ENCODE measurements around the gene R3HDM2.
A peak's percentile ranks its signal among the peaks of the same experiment; 100 is the strongest.

R3HDM2 gene

GRCh38 chr12:57386187-57386720, 44.6 kb downstream of the R3HDM2 start:
- Mint-ChIP-seq H3K9me3 (no peaks in the 10 kb centered on the region), H3K4me3 (no peak overlapping the region), H3K27me3 (no peaks in the 10 kb centered on the region), H3K27ac (no peak overlapping the region), H3K36me3 (ENCODE audit: insufficient read depth) (peaks cover 11% of the 10 kb centered on the region), H3K4me1 (ENCODE audit: low read depth in 2 of 2) (peaks cover 4 to 21% of the 10 kb centered on the region in 2 donors)
- ATAC-seq (replicated peaks) (no peak), DNase-seq (no peak)

DNA sequence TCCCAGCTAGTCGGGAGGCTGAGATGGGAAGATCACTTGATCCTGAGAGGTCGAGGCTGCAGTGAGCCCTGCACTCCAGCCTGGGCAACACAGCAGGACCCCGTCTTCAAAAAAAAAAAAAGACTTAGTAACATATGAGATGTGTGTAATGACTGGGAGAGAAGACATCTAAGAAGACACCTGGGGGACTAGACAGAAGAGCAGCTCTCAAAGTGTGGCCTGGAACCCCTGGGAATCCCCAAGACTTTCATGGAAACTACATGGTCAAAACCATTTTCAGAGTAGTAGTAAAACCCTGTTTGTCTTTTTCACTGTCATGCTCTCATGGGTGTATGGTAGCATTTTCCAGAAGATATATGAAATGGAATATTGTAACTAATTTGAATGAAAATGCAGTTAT, 45.3 kb downstream of the R3HDM2 start:
- Mint-ChIP-seq H3K27ac (peak overlapping the region in 1 of 2 donors; percentile 71), H3K36me3 (ENCODE audit: insufficient read depth) (peaks cover 15% of the 10 kb centered on the region)
- ATAC-seq (replicated peaks): no peak

DNA sequence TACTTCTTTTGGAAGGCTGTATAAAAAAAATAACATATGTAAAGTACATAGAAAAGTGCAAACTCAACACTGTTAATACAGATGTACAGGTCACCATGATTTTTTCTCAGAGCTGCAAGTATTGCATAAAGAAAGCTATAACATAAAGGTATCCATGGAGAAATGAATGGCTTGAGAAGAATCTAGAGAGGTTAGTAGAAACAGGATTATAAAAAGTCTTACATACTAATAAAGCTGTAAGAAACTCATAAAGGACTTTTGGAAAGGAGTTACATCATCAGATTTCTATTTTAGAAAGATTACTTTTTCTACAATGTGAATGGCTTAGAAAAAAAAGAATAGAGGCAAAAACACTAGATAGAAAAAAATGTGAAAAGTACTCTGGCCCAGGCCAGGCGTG, 46.4 kb downstream of the R3HDM2 start:
- peaks cover 15% of the 10 kb centered on the region for H3K36me3 Mint-ChIP-seq (ENCODE audit: insufficient read depth)
- H3K27ac Mint-ChIP-seq: no peak overlapping the region
- no peak for DNase-seq

More for the DNA sequence above, 45.3 kb downstream of the R3HDM2 start:
- H3K27me3 Mint-ChIP-seq: no peaks in the 10 kb centered on the region
- peaks cover 4 to 18% of the 10 kb centered on the region in 2 donors for H3K4me1 Mint-ChIP-seq (ENCODE audit: low read depth in 2 of 2)
- H3K4me3 Mint-ChIP-seq: no peak overlapping the region
- H3K9me3 Mint-ChIP-seq: no peaks in the 10 kb centered on the region
- no peak for DNase-seq

DNA sequence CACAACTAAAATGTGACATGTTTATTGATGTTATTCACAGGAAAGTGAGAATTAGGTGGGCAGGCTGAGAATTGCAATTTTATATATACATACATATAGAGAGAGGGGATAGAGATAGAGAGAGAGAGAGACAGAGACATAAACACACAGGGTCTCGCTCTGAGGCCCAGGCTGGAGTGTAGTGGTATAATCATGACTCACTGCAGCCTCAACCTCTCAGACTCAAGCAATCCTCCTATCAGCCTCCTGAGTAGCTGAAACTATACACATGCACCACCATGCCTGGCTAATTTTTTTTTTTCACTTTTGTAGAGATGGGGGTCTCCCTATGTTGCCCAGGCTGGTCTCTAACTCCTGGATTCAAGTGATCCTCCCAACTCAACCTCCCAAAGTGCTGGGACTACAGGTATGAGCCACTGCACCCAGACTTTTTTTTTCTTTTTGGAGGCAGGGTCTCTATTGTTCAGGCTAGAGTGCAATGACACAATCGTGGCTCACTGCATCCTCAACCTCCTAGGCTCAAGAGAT, 49.1 kb downstream of the R3HDM2 start:
- peak overlapping the region in 1 of 2 donors; percentile 26 for H3K27ac Mint-ChIP-seq
- H3K27me3 Mint-ChIP-seq: no peaks in the 10 kb centered on the region
- H3K4me3 Mint-ChIP-seq: no peak overlapping the region
- DNase-seq (no peak), ATAC-seq (replicated peaks) (no peak)
- H3K4me1 Mint-ChIP-seq (ENCODE audit: low read depth in 2 of 2): peaks cover 3 to 24% of the 10 kb centered on the region in 2 donors
- peaks cover 10% of the 10 kb centered on the region for H3K36me3 Mint-ChIP-seq (ENCODE audit: insufficient read depth)
- no peaks in the 10 kb centered on the region for H3K9me3 Mint-ChIP-seq

More for the DNA sequence above, 46.4 kb downstream of the R3HDM2 start:
- Mint-ChIP-seq H3K4me1 (ENCODE audit: low read depth in 2 of 2) (peaks cover 3 to 15% of the 10 kb centered on the region in 2 donors), H3K9me3 (no peaks in the 10 kb centered on the region), H3K27me3 (no peaks in the 10 kb centered on the region), H3K4me3 (no peak overlapping the region)
- no peak for ATAC-seq (replicated peaks)

DNA sequence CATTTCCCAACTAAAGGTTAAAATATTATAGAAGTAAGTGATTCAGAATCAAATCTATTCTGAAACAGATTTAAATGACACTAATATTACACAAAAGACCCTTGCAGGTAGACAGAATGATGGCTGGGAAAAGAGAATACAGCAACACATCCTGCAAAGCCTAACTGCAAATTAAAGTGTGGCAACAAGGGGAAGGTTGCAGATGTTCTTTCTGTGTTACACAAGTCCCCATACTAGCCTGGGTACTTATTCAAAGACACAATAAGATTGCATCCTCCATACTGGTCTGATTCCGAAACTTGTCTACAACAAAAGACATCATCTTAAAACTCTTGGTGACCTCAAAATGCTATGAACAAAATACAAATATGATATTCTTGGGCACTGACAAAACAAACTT, 50.5 kb downstream of the R3HDM2 start:
- peak overlapping the region in 1 of 2 donors; percentile 67 for H3K27ac Mint-ChIP-seq
- peaks cover 3 to 26% of the 10 kb centered on the region in 2 donors for H3K4me1 Mint-ChIP-seq (ENCODE audit: low read depth in 2 of 2)
- ATAC-seq (replicated peaks) (no peak), DNase-seq (no peak)
- no peaks in the 10 kb centered on the region for H3K27me3 Mint-ChIP-seq
- H3K9me3 Mint-ChIP-seq: no peaks in the 10 kb centered on the region
- peaks cover 15% of the 10 kb centered on the region for H3K36me3 Mint-ChIP-seq (ENCODE audit: insufficient read depth)
- H3K4me3 Mint-ChIP-seq: no peak overlapping the region

DNA sequence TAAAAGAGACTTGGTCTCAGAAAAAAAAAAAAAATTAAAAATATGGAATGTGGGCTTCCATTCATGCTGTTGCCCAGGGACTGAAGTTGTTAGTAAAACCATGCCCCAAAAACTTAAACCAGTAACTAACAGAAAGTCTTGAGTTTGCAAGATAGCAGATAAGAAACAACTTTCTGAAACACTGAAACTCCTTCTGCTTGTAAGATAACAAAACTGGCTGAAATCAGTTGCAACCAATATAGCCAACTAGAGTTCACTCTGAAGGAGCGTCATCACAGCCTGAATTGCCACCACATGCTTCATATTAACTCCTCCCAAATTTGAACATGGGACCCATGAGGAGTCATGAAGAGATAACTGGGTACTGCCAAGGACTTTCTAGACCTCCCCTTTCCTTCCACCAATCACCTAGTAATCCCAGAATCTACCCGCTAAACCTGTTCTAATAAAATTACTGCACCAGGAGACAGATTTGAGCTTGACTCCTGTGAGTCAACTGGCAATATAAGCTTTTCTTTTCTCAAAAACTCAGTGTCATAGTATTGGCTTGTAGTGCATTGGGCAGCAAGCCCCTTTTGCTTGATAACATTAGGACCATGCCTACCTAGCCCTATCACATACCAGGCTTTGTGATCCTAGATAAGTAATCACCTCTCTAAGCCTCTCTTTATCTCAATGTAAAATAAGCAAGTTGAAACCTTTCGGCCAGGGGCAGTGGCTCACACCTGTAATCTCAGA, 53.6 kb downstream of the R3HDM2 start:
- no peak overlapping the region for H3K27ac Mint-ChIP-seq
- peaks cover 3 to 26% of the 10 kb centered on the region in 2 donors for H3K4me1 Mint-ChIP-seq (ENCODE audit: low read depth in 2 of 2)
- no peak overlapping the region for H3K4me3 Mint-ChIP-seq
- no peak for ATAC-seq (replicated peaks)
- peaks cover 14% of the 10 kb centered on the region for H3K36me3 Mint-ChIP-seq (ENCODE audit: insufficient read depth)
- H3K27me3 Mint-ChIP-seq: no peaks in the 10 kb centered on the region
- no peak for DNase-seq
- no peaks in the 10 kb centered on the region for H3K9me3 Mint-ChIP-seq

DNA sequence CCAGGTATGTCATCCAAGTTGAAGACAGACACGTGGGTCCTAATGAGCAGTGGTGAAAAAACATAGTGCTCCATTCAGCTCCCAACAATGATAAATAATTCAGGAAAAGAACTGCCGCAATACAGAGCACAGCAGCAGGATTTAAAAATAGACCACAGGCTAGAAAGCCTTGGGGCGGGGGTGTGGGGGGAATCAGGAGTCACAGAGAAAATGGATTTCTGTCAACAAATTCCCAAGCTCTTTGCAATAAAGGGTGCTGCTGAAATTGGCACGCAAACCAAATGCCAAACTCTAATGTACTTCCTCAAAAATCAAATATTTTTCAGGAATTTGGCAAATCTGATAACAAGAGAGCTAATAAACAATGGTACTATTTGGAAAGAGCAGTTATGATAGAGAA, 58.6 kb downstream of the R3HDM2 start:
- Mint-ChIP-seq H3K4me1 (ENCODE audit: low read depth in 2 of 2) (peaks cover 0 to 10% of the 10 kb centered on the region in 2 donors), H3K36me3 (ENCODE audit: insufficient read depth) (peaks cover 10% of the 10 kb centered on the region)
- no peak for DNase-seq

GRCh38 chr12:57370696-57371095, 60.1 kb downstream of the R3HDM2 start:
- DNase-seq: no peak
- Mint-ChIP-seq H3K4me3 (no peak overlapping the region), H3K36me3 (ENCODE audit: insufficient read depth) (peaks cover 8% of the 10 kb centered on the region), H3K4me1 (ENCODE audit: low read depth in 2 of 2) (peaks cover 0 to 8% of the 10 kb centered on the region in 2 donors), H3K27ac (no peak overlapping the region), H3K9me3 (peaks cover 0 to 1% of the 10 kb centered on the region in 2 donors), H3K27me3 (no peaks in the 10 kb centered on the region)
- ATAC-seq (replicated peaks): no peak

More for the DNA sequence above, 58.6 kb downstream of the R3HDM2 start:
- H3K4me3 Mint-ChIP-seq: no peak overlapping the region
- H3K27me3 Mint-ChIP-seq: no peaks in the 10 kb centered on the region
- peaks cover 0 to 1% of the 10 kb centered on the region in 2 donors for H3K9me3 Mint-ChIP-seq
- no peak overlapping the region for H3K27ac Mint-ChIP-seq
- ATAC-seq (replicated peaks): no peak

DNA sequence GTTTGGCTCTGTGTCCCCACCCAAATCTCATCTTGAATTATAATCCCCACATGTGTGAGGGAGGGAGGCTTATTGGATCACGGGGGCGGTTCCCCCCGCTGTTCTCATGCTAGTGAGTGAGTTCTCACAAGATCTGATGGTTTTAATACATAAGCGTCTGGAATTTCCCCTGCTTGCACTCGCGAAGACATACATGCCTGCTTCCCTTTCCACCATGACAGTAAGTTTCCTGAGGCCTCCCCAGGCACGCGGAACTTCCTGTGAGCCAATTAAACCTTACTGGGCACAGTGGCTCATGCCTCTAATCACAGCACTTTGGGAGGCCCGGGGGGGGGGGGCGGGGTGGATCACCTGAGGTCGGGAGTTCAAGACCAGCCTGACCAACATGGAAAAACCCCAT, 60.8 kb downstream of the R3HDM2 start:
- ATAC-seq (replicated peaks): no peak
- Mint-ChIP-seq H3K9me3 (peaks cover 0 to 1% of the 10 kb centered on the region in 2 donors), H3K4me3 (no peak overlapping the region), H3K36me3 (ENCODE audit: insufficient read depth) (peaks cover 4% of the 10 kb centered on the region), H3K27ac (no peak overlapping the region), H3K4me1 (ENCODE audit: low read depth in 2 of 2) (peaks cover 0 to 6% of the 10 kb centered on the region in 2 donors), H3K27me3 (no peaks in the 10 kb centered on the region)
- DNase-seq: no peak

GRCh38 chr12:57369202-57369601, 61.6 kb downstream of the R3HDM2 start:
- Mint-ChIP-seq H3K27me3 (no peaks in the 10 kb centered on the region), H3K4me1 (ENCODE audit: low read depth in 2 of 2) (peaks cover 0 to 6% of the 10 kb centered on the region in 2 donors), H3K4me3 (no peak overlapping the region), H3K9me3 (peaks cover 0 to 1% of the 10 kb centered on the region in 2 donors), H3K27ac (no peak overlapping the region), H3K36me3 (ENCODE audit: insufficient read depth) (peaks cover 4% of the 10 kb centered on the region)
- no peak for DNase-seq
- ATAC-seq (replicated peaks): no peak

DNA sequence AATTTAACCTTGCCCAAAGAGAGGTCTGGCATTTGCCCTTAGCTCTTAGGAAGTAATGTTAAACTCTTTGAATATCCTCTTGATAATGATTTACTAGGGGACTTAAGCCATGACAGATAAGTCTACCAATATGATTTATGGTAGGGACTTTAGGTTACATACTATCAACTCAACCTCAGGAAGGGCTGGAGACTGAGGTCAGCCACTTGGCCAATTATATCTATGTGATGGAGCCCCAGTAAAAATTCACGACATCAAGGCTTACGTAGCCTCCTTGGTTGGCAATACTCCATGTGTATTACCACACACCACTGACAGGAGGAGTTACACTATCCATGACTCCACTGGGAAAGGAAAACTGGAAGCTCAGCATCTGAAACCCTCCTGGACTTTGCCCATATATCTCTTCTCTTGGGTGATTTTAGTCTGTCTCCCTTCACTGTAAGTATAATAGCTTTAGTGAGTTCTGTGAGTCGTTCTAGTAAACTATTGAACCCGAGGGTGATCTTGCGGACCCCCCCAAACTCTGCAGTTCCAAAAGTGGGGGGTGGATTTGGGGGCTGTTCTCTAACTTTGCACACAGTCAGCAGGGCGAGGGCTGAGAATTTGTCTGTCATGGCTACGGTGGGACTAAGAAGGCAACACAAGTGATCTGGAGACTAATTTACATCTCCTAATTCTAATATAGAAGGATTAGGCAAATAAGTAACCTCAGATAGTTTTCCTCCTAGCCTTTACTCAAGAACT, 62.3 kb downstream of the R3HDM2 start:
- no peaks in the 10 kb centered on the region for H3K27me3 Mint-ChIP-seq
- H3K36me3 Mint-ChIP-seq (ENCODE audit: insufficient read depth): peaks cover 4% of the 10 kb centered on the region
- H3K9me3 Mint-ChIP-seq: peaks cover 0 to 1% of the 10 kb centered on the region in 2 donors
- no peak for DNase-seq
- ATAC-seq (replicated peaks): no peak
- peaks cover 0 to 6% of the 10 kb centered on the region in 2 donors for H3K4me1 Mint-ChIP-seq (ENCODE audit: low read depth in 2 of 2)
- no peak overlapping the region for H3K27ac Mint-ChIP-seq
- no peak overlapping the region for H3K4me3 Mint-ChIP-seq

GRCh38 chr12:57367121-57367520, 63.7 kb downstream of the R3HDM2 start:
- no peak for ATAC-seq (replicated peaks)
- no peak overlapping the region for H3K4me3 Mint-ChIP-seq
- DNase-seq: no peak
- no peaks in the 10 kb centered on the region for H3K27me3 Mint-ChIP-seq
- peaks cover 0 to 1% of the 10 kb centered on the region in 2 donors for H3K9me3 Mint-ChIP-seq
- no peaks in the 10 kb centered on the region for H3K36me3 Mint-ChIP-seq (ENCODE audit: insufficient read depth)
- H3K27ac Mint-ChIP-seq: peak overlapping the region in 1 of 2 donors; percentile 35
- peaks cover 0 to 9% of the 10 kb centered on the region in 2 donors for H3K4me1 Mint-ChIP-seq (ENCODE audit: low read depth in 2 of 2)

DNA sequence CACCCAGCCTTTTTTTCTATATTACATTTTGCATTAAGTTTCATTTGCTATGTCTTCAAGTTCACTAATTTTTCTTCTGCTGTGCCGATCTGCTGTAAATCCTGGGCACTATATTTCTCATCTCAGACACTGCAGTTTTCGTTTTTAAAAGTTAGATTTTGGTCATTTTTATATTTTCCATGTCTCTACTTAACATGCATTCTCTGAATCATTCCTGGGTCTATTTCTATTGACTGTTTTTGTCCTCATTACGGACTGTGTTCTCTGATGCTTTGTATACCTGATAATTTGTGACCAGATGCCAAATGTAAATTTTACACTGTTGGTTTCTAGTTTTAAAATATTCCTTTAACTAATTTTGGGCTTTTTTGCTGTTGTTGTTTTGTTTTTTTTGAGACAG, 64.5 kb downstream of the R3HDM2 start:
- peaks cover 0 to 1% of the 10 kb centered on the region in 2 donors for H3K9me3 Mint-ChIP-seq
- no peaks in the 10 kb centered on the region for H3K27me3 Mint-ChIP-seq
- peaks cover 0 to 14% of the 10 kb centered on the region in 2 donors for H3K4me1 Mint-ChIP-seq (ENCODE audit: low read depth in 2 of 2)
- peak overlapping the region in 1 of 2 donors; percentile 13 for H3K27ac Mint-ChIP-seq
- no peak for ATAC-seq (replicated peaks)
- no peak for DNase-seq
- no peak overlapping the region for H3K4me3 Mint-ChIP-seq
- H3K36me3 Mint-ChIP-seq (ENCODE audit: insufficient read depth): no peaks in the 10 kb centered on the region
